GM21825 (cell line): Measurements from ENCODE around the gene TICAM1.
A peak's percentile ranks its signal among the peaks of the same experiment; 100 is the strongest.
"Not testable (repeated sequence)": the region's sequence is repeated elsewhere in the genome, so short reads cannot be mapped to it uniquely, and the experiment has no call there.

ENCODE experiments used
- ATAC-seq: cut with Tn5 transposase; IDR thresholded peaks from one replicate; pipeline ENCODE4 v1.9.1; 2021; ENCODE audit warnings: mild to moderate bottlenecking, moderate library complexity; ENCODE audit not compliant: unreplicated experiment

TICAM1 gene

DNA sequence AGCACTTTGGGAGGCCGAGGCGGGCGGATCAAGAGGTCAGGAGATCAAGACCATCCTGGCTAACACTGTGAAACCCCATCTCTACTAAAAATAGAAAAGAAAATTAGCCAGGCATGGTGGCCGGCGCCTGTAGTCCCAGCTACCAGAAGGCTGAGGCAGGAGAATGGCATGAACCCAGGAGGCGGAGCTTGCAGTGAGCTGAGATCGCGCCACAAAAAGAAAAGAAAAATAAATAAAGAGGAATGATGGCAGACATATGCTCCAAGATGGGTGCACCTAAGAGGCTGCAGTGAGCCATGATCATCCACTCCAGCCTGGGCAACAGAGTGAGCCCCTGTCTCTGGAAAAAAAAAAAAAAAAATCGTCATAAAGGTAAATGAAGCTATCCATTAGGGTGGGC is 14.5 kb upstream of the TICAM1 start:
- ATAC-seq: not testable (repeated sequence)

DNA sequence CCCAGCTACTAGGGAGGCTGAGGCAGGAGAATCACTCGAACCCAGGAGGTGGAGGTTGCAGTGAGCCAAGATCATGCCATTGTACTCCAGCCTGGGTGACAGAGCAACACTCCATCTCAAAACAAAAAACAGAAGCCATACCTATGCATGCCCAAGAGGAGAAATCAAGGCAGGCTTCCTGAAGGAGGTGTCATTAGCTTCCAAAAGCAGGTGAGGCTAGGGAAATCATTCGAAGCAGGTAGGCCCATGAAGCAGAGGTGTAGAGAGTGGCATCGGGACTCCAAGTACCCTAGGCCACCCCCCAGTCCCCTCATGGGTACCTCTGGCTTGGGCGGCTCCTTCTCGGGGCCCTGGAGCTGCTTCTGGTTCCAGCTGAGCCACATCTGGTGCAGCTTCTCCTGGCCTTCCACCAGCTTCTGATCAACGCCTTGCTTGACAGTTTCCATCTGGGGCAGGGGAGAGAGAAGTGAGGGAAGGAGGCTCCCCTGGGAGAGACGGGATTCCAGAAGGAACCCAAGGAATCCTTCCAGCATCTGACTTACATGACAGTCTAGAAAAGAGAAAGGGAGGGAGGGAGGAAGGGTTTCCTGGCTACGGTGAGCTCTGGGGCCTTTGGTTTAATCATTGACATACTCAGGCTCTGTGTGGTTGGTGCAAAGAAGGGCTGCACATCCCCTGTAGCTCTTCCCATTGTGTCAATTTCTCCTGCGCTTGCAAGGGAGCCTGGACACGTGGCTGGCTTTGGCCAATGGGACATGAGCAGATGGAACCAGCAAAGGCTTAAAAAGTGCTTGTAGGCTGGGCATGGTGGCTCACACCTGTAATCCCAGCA is 13.1 kb upstream of the TICAM1 start:
- no peak for ATAC-seq

DNA sequence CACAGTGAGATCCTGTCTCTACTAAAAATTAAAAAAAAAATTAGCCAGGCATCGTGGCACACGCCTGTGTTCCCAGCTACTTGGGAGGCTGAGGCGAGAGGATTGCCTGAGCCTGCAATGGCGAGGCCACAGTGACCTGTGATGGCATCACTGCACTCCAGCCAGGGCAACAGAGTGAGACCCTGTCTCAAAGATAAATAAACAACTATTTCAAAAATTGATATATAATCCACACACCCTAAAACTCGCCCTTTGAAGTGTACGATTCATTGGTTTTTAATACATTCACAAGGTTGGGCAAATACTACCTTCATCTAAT is 12.1 kb upstream of the TICAM1 start:
- no peak for ATAC-seq

GRCh38 chr19:4839192-4839591 is 7.7 kb upstream of the TICAM1 start:
- ATAC-seq: no peak

DNA sequence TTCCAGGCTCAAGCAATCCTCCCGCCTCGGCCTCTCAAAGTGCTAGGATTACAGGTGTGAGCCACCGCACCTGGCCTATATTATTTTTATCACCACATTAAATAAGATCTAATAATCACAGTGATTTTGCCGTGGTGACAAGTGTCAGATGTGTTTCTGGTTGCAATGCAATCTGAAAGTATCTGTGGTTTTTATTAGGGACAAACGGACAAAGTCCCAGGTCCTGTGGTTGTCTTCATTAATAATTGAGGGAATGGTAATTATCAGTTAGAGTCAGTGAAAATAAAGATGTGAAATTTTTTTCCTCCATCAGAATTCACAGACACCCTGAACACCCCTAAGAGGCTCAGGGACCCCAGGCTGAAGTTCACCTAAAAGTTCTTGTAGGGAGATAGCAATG is 1.3 kb upstream of the TICAM1 start:
- ATAC-seq: no peak

- ATAC-seq: not testable (repeated sequence)
Observed at GRCh38 chr19:4831979-4832340, 448 bp upstream of the TICAM1 start.

GRCh38 chr19:4830768-4831265 is 695 bp downstream of the TICAM1 start:
- ATAC-seq: no peak

DNA sequence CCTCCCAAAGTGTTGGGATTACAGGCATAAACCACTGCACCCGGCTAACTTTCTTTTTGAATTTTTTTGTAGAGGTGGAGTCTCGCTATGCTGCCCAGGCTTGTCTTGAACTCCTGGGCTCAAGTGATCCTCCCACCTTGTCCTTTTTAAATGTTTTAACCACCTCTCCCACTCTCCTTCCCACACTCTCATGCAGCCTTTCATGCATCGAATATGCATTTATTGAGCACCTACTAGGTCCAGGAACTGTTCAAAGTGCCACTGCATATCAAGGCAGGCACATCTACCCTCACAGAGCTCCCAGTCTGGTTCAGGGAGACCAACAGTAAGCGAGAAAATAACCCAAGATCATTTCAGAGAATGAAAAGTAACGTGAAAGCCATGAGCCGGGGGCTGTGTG is 1.2 kb downstream of the TICAM1 start:
- ATAC-seq: no peak

DNA sequence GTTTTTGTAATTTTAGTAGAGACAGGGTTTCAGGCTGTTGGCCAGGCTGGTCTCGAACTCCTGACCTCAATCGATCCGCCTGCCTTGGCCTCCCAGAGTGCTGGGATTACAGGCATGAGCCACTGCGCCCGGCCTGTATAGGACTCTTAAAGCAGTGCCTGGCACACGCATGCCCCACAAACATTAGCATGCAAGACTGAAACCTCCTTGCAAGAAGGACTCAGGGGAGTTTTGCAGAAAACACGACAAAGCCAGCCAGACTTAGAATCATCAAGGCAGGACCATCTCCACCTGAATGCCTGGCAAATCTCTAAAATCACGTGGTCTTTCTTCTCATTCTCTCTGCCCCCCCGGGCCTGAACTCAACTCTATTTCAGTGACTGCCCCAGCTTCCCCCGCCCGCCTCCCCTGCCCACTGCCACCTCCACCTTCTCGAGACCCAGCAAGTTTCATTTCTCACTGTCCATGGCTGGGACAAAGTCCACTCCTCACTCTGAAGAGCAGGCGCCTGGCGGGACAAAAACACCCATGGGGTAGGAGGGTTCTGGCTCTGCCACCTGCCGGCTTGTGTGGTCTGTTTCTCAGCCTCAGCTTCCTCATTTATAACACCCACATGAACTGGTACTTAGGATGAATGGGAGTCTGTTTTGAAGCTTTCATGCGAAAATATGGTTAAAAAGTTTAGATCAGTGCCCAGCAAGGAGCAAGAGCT is 2.4 kb downstream of the TICAM1 start:
- no peak for ATAC-seq

DNA sequence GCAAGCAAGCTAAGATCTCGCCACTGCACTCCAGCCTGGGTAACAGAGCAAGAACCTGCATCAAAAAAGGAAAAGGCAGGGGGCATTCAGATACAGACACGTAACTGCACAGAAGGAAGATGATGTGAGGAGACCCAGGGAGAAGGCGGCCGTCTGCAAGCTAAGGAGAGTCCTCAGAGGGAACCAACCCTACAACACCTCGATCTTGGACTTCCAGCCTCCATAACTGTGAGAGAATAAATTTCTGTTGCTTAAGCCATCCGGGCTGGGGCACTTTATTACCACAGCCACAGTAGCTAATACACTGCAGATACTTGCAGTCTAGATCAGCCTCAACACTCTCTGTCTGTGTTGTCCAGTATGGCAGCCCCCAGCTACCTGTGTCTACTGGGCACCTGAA is 7.9 kb downstream of the TICAM1 start:
- no peak for ATAC-seq

DNA sequence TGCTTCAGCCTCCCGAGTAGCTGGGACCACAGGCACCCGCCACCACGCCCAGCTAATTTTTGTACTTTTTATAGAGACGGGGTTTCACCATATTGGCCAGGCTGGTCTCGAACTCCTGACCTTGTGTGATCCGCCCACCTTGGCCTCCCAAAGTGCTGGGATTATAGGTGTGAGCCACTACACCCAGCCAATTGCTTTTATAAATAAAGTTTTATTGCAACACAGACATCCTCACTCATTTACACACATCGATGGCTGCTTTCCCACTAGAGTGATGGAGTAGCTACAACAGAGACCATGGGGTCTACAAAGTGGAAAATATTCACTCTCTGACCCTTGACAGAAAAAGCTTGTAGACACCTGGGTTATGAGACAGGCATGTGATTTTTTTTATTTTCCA is 9.2 kb downstream of the TICAM1 start:
- ATAC-seq: not testable (repeated sequence)

DNA sequence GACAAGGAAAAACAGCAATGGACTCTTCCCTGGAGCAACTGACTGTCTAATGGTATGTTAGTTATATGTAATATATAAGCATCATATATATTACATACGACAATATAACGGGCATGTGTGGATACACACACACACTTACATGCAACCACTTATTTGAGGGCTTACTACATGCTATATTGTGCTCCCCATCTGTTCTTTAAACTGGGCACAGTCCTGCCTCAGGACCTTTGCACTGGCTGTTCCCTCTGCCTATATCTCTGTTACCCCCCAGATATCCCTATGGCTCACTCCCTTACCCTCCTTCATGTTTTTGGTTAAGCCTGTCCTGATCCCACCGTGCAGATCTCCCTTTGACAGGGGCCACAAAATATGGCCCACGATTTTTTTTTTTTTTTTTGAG is 10.2 kb downstream of the TICAM1 start:
- no peak for ATAC-seq

- no peak for ATAC-seq
Observed at GRCh38 chr19:4817467-4818277, 13.8 kb downstream of the TICAM1 start.

DNA sequence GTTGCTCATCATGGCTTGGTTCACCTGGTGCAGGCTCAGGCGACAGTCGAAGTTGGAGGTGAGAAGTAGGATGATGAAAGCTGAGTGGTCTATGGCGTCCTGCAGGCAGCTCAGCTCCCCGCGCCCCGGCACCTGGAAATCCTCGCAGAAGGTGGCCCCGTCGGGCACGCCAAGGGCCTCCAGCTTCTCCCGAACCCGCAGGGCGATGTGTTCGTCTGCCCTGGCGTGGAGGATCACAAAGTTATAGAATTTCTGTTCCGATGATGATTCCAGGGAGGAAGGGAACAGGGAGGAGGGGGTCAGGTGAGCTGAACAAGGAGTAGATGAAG is 14.6 kb downstream of the TICAM1 start:
- ATAC-seq: no peak

- no peak for ATAC-seq
Observed at GRCh38 chr19:4816202-4816949, 15.1 kb downstream of the TICAM1 start.

GRCh38 chr19:4815426-4816201 is 15.9 kb downstream of the TICAM1 start:
- ATAC-seq: no peak

- no peak for ATAC-seq
Observed at GRCh38 chr19:4814625-4815425, 16.7 kb downstream of the TICAM1 start.

GRCh38 chr19:4811328-4812131 is 20.0 kb downstream of the TICAM1 start:
- ATAC-seq: peak; percentile 50

DNA sequence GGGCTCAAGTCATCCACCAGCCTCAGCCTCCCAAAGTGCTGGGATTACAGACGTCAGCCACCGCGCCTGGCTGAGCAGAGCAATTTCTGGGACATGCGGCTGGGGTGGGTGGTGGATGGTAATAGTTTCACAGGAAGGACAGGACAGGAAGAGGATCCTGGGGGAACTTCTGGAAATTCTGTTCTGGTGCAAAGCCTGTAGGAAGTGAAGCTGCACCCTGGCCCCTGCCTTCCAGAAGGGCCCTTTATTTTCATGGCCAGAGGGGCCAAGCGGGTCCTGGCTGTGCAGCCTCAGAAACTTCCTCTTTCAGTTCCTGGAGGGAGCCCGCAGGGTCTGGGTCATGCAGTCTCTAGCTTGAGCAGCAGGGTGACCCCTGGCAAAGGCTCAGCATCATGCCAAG is 24.3 kb downstream of the TICAM1 start:
- ATAC-seq: no peak
